ENCODE results near the gene DCAF8.

GRCh38 chr1:160284782-160285344 is 22.5 kb upstream of the DCAF8 start, which contains the start of gene PEX19:
- TF ChIP-seq EZH2 (IDR thresholded peaks at IDR 0.05; ENCODE audit: insufficient read depth, poor library complexity, severe bottlenecking) (no peak), EZH2phosphoT487 (IDR thresholded peaks at IDR 0.05; ENCODE audit: insufficient read depth, low read depth) (no peak)

All from GM23248 (cell line).